ENCODE measurements around the gene FAAH2. TPM values are rescaled to one million over a fixed set of nuclear protein-coding genes. Genes with fewer than 3 reads are reported as not detected.

The FAAH2 gene
- total RNA-seq, 4 donors from 2014 or later: 15.8 to 27.3 (median 21.5) TPM

DNA sequence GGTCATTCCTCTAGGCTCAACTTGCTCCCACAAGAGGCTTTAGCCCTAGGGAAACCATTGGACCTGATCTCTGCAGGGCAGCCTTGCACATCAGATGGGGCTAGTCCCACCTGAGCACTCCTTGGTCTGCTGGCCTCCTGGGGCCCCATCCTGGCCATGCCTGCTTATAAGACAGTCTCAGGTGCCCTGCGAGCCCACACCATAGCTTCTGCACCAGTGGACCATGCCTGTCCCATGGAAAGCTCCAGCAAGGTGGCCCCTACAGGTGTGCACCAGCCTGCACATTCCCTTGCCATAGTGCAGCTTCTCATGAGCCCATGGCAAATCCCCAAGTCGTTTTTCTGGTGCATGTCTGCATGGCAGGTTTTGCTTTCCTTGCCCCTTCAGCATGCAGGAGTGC, 19.6 kb upstream of the FAAH2 start:
- TF ChIP-seq POLR2AphosphoS5 (IDR thresholded peaks at IDR 0.05): no peak
- no peak for TF ChIP-seq EP300 (IDR thresholded peaks at IDR 0.05)
- no peak for TF ChIP-seq POLR2A (IDR thresholded peaks at IDR 0.05)
- TF ChIP-seq, protein P1, sequence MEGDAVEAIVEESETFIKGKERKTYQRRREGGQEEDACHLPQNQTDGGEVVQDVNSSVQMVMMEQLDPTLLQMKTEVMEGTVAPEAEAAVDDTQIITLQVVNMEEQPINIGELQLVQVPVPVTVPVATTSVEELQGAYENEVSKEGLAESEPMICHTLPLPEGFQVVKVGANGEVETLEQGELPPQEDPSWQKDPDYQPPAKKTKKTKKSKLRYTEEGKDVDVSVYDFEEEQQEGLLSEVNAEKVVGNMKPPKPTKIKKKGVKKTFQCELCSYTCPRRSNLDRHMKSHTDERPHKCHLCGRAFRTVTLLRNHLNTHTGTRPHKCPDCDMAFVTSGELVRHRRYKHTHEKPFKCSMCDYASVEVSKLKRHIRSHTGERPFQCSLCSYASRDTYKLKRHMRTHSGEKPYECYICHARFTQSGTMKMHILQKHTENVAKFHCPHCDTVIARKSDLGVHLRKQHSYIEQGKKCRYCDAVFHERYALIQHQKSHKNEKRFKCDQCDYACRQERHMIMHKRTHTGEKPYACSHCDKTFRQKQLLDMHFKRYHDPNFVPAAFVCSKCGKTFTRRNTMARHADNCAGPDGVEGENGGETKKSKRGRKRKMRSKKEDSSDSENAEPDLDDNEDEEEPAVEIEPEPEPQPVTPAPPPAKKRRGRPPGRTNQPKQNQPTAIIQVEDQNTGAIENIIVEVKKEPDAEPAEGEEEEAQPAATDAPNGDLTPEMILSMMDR (IDR thresholded peaks at IDR 0.05): no peak
- H3K27me3 ChIP-seq: no peaks in the 10 kb centered on the region
- H3K36me3 ChIP-seq: no peaks in the 10 kb centered on the region
- no peak overlapping the region for H3K27ac ChIP-seq
- no peak for DNase-seq (ENCODE audit: low spot score in 2 of 2)
- no peak overlapping the region for H3K4me3 ChIP-seq
- no peaks in the 10 kb centered on the region for H3K4me1 ChIP-seq
- 33% methylated on average over 1 of the region's 2 CpGs for WGBS
- no peaks in the 10 kb centered on the region for H3K9me3 ChIP-seq

DNA sequence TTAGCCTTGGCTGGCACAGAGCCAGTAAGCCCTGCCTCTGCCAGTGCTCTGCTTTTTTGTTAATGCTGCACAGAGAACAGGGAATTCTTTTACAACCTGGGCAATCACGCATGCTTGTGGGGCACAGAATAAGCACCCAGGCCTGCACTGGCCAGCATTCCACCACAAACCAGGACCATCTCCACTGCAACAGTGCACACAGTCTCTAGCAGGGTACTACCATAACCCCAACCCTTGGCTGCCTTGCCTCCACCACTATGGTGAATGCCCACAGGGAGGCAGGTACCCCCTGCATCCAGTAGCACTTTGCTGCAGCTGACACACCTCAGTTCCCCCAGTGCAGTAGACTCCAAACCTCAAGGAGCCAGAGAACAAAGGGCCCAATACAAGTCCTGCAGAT, 19.2 kb upstream of the FAAH2 start:
- no peaks in the 10 kb centered on the region for H3K27me3 ChIP-seq
- no peak overlapping the region for H3K4me3 ChIP-seq
- H3K4me1 ChIP-seq: no peaks in the 10 kb centered on the region
- H3K27ac ChIP-seq: no peak overlapping the region
- TF ChIP-seq POLR2A (IDR thresholded peaks at IDR 0.05) (no peak), EP300 (IDR thresholded peaks at IDR 0.05) (no peak), POLR2AphosphoS5 (IDR thresholded peaks at IDR 0.05) (no peak)
- TF ChIP-seq, protein P1 (IDR thresholded peaks at IDR 0.05): no peak
- WGBS: no CpG with 5 or more reads among the region's 1 CpG
- no peak for DNase-seq (ENCODE audit: low spot score in 2 of 2)
- H3K36me3 ChIP-seq: no peaks in the 10 kb centered on the region
- H3K9me3 ChIP-seq: no peaks in the 10 kb centered on the region

GRCh38 chrX:57270980-57271379, 15.5 kb upstream of the FAAH2 start:
- no peaks in the 10 kb centered on the region for H3K36me3 ChIP-seq
- no peaks in the 10 kb centered on the region for H3K9me3 ChIP-seq
- TF ChIP-seq, protein P1 (IDR thresholded peaks at IDR 0.05): no peak
- no peak for TF ChIP-seq POLR2AphosphoS5 (IDR thresholded peaks at IDR 0.05)
- TF ChIP-seq EP300 (IDR thresholded peaks at IDR 0.05): no peak
- TF ChIP-seq POLR2A (IDR thresholded peaks at IDR 0.05): no peak
- H3K4me1 ChIP-seq: no peaks in the 10 kb centered on the region
- WGBS: 62% methylated on average over 3 of the region's 3 CpGs
- no peak overlapping the region for H3K27ac ChIP-seq
- no peak overlapping the region for H3K4me3 ChIP-seq
- H3K27me3 ChIP-seq: no peaks in the 10 kb centered on the region
- DNase-seq (ENCODE audit: low spot score in 2 of 2): no peak

- DNase-seq (ENCODE audit: low spot score in 2 of 2): no peak
Observed at GRCh38 chrX:57282568-57282967, 3.9 kb upstream of the FAAH2 start.

GRCh38 chrX:57285001-57285400, 1.5 kb upstream of the FAAH2 start:
- H3K27me3 ChIP-seq: no peaks in the 10 kb centered on the region
- TF ChIP-seq POLR2AphosphoS5 (IDR thresholded peaks at IDR 0.05): no peak
- TF ChIP-seq, protein P1 (IDR thresholded peaks at IDR 0.05): no peak
- TF ChIP-seq POLR2A (IDR thresholded peaks at IDR 0.05): no peak
- TF ChIP-seq EP300 (IDR thresholded peaks at IDR 0.05): no peak
- no peaks in the 10 kb centered on the region for H3K36me3 ChIP-seq
- H3K4me1 ChIP-seq: no peaks in the 10 kb centered on the region
- no peak overlapping the region for H3K4me3 ChIP-seq
- 81% methylated on average over 3 of the region's 3 CpGs for WGBS
- DNase-seq (ENCODE audit: low spot score in 2 of 2): no peak
- H3K27ac ChIP-seq: no peak overlapping the region
- no peaks in the 10 kb centered on the region for H3K9me3 ChIP-seq

More at GRCh38 chrX:57282568-57282967, 3.9 kb upstream of the FAAH2 start:
- Histone ChIP-seq H3K4me3 (no peak overlapping the region), H3K27me3 (no peaks in the 10 kb centered on the region), H3K27ac (no peak overlapping the region), H3K36me3 (no peaks in the 10 kb centered on the region), H3K4me1 (no peaks in the 10 kb centered on the region), H3K9me3 (no peaks in the 10 kb centered on the region)
- whole genome bisulfite sequencing: 71% methylated on average over 4 of the region's 4 CpGs
- TF ChIP-seq, protein P1 (IDR thresholded peaks at IDR 0.05): no peak
- TF ChIP-seq EP300 (IDR thresholded peaks at IDR 0.05): no peak
- no peak for TF ChIP-seq POLR2AphosphoS5 (IDR thresholded peaks at IDR 0.05)
- TF ChIP-seq POLR2A (IDR thresholded peaks at IDR 0.05): no peak
